ENCODE measurements around the gene KLRC3.

KLRC3 gene

GRCh38 chr12:10362828-10363657 lies 57.4 kb downstream of the KLRC3 start:
- DNase-seq = peak; percentile 65
- no peak overlapping the region for H3K27ac ChIP-seq (ENCODE audit: low read depth, low read length)

GRCh38 chr12:10362325-10362724 lies 58.1 kb downstream of the KLRC3 start:
- no peak overlapping the region for H3K9ac ChIP-seq (ENCODE audit: low read length)
- no peak overlapping the region for H2BK15ac ChIP-seq (replicated peaks; ENCODE audit: low read depth)
- no peak overlapping the region for H3K4me2 ChIP-seq (ENCODE audit: low read length)
- peak overlapping the region; percentile 58 for H4K8ac ChIP-seq (ENCODE audit: low read depth, low read length)
- H3K56ac ChIP-seq (ENCODE audit: low read length) = peak overlapping the region; percentile 53
- no peak overlapping the region for H3K23ac ChIP-seq (ENCODE audit: low read length)
- no peaks in the 10 kb centered on the region for H3K36me3 ChIP-seq (ENCODE audit: control insufficient read depth, insufficient read depth, low read length)
- WGBS (ENCODE audit: extremely low coverage, insufficient coverage, low lambda C conversion rate) = no CpG with 5 or more reads among the region's 3 CpGs
- no peak overlapping the region for H4K5ac ChIP-seq (ENCODE audit: low read length)
- no peak overlapping the region for H3K27ac ChIP-seq (ENCODE audit: low read depth, low read length)
- H3K18ac ChIP-seq (ENCODE audit: low read length) = no peak overlapping the region
- no peak overlapping the region for H2AK5ac ChIP-seq (ENCODE audit: low read length)
- H3K4me1 ChIP-seq (ENCODE audit: control insufficient read depth, low read depth, low read length) = peaks cover 12% of the 10 kb centered on the region
- H2BK120ac ChIP-seq (ENCODE audit: low read depth, low read length) = no peak overlapping the region
- no peak overlapping the region for H3K4me3 ChIP-seq (ENCODE audit: low read length)
- no peaks in the 10 kb centered on the region for H3K79me2 ChIP-seq (ENCODE audit: control insufficient read depth, insufficient read depth, low read length)
- no peaks in the 10 kb centered on the region for H3K27me3 ChIP-seq (ENCODE audit: insufficient read depth, low read length, poor library complexity)
- no peak overlapping the region for H2BK5ac ChIP-seq (ENCODE audit: low read length)
- no peak for DNase-seq
- H3K79me1 ChIP-seq (ENCODE audit: low read length) = no peaks in the 10 kb centered on the region
- no peak overlapping the region for H3K4ac ChIP-seq (ENCODE audit: low read depth, low read length)

More at GRCh38 chr12:10362828-10363657, 57.4 kb downstream of the KLRC3 start:
- Histone ChIP-seq H3K9ac (ENCODE audit: low read length) (peak overlapping the region; percentile 18), H4K8ac (ENCODE audit: low read depth, low read length) (peak overlapping the region; percentile 31), H3K56ac (ENCODE audit: low read length) (peak overlapping the region; percentile 53), H3K79me2 (ENCODE audit: control insufficient read depth, insufficient read depth, low read length) (no peaks in the 10 kb centered on the region), H2AK5ac (ENCODE audit: low read length) (no peak overlapping the region), H2BK5ac (ENCODE audit: low read length) (no peak overlapping the region), H4K5ac (ENCODE audit: low read length) (no peak overlapping the region), H3K4me1 (ENCODE audit: control insufficient read depth, low read depth, low read length) (peaks cover 12% of the 10 kb centered on the region), H2BK15ac (replicated peaks; ENCODE audit: low read depth) (peak overlapping the region; percentile 67), H3K4me3 (ENCODE audit: low read length) (no peak overlapping the region), H3K27me3 (ENCODE audit: insufficient read depth, low read length, poor library complexity) (no peaks in the 10 kb centered on the region), H2BK120ac (ENCODE audit: low read depth, low read length) (no peak overlapping the region), H3K18ac (ENCODE audit: low read length) (peak overlapping the region; percentile 99), H3K23ac (ENCODE audit: low read length) (no peak overlapping the region), H3K4ac (ENCODE audit: low read depth, low read length) (peak overlapping the region; percentile 83), H3K36me3 (ENCODE audit: control insufficient read depth, insufficient read depth, low read length) (no peaks in the 10 kb centered on the region), H3K4me2 (ENCODE audit: low read length) (no peak overlapping the region), H3K79me1 (ENCODE audit: low read length) (no peaks in the 10 kb centered on the region)
- no CpG with 5 or more reads among the region's 9 CpGs for WGBS (ENCODE audit: extremely low coverage, insufficient coverage, low lambda C conversion rate)
